ENCODE data around the gene CACNB1.

DNA sequence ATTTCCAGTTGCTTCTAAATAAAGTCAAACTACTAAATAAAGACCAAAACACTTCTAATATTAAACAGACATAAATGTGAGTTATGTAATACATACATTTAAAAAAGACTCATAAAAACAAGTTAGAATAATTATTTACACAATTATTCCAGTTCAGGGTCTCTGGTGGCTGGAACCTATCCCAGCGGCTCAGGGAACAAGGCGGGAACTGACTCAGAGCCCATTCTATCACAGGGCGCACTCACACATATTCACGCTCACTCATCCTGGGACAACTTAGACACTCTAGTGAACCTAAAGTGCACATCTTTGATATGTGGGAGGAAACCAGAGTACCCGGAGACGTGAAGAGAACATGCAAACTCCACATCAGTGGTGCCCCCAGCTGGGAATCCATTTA lies 71.0 kb downstream of the CACNB1 start:
- TF ChIP-seq, protein P1, sequence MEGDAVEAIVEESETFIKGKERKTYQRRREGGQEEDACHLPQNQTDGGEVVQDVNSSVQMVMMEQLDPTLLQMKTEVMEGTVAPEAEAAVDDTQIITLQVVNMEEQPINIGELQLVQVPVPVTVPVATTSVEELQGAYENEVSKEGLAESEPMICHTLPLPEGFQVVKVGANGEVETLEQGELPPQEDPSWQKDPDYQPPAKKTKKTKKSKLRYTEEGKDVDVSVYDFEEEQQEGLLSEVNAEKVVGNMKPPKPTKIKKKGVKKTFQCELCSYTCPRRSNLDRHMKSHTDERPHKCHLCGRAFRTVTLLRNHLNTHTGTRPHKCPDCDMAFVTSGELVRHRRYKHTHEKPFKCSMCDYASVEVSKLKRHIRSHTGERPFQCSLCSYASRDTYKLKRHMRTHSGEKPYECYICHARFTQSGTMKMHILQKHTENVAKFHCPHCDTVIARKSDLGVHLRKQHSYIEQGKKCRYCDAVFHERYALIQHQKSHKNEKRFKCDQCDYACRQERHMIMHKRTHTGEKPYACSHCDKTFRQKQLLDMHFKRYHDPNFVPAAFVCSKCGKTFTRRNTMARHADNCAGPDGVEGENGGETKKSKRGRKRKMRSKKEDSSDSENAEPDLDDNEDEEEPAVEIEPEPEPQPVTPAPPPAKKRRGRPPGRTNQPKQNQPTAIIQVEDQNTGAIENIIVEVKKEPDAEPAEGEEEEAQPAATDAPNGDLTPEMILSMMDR (IDR thresholded peaks at IDR 0.05; ENCODE audit: insufficient read depth, low read length), result no peak
- no peak for TF ChIP-seq POLR2AphosphoS5 (IDR thresholded peaks at IDR 0.05; ENCODE audit: low read depth)

Measured in HL-60 (cell line).